HG02973 (cell line): ENCODE results near the gene PLVAP.
"Not testable (repeated sequence)": the region's sequence is repeated elsewhere in the genome, so short reads cannot be mapped to it uniquely, and the experiment has no call there.

Experiments used
- ATAC-seq: cut with Tn5 transposase; IDR thresholded peaks from one replicate; pipeline ENCODE4 v1.9.1; 2021; ENCODE audit warnings: moderate library complexity; ENCODE audit not compliant: unreplicated experiment

PLVAP gene

GRCh38 chr19:17402982-17403855 is 26.1 kb upstream of the PLVAP start:
- no peak for ATAC-seq

- ATAC-seq: no peak
These were observed 24.5 kb upstream of the PLVAP start for GRCh38 chr19:17401628-17402027.

GRCh38 chr19:17398902-17399527 is 21.9 kb upstream of the PLVAP start:
- no peak for ATAC-seq

GRCh38 chr19:17394891-17395415 is 17.8 kb upstream of the PLVAP start:
- no peak for ATAC-seq

GRCh38 chr19:17393914-17394313 is 16.8 kb upstream of the PLVAP start, which contains the start of gene CCDC194:
Gene CCDC194 (minus strand): TSS chr19:17394196. CDS start chr19:17394158, 38 bp downstream.
- no peak for ATAC-seq

GRCh38 chr19:17393002-17393401 is 15.9 kb upstream of the PLVAP start:
- no peak for ATAC-seq

- ATAC-seq: no peak
These were observed 14.4 kb upstream of the PLVAP start for GRCh38 chr19:17391371-17392151.

GRCh38 chr19:17390665-17391370 is 13.7 kb upstream of the PLVAP start:
- peak; percentile 83 for ATAC-seq

GRCh38 chr19:17389957-17390664 is 13.0 kb upstream of the PLVAP start:
- no peak for ATAC-seq

- ATAC-seq: no peak
These were observed 12.1 kb upstream of the PLVAP start for GRCh38 chr19:17389288-17389687.

GRCh38 chr19:17385878-17386611 is 8.9 kb upstream of the PLVAP start:
- no peak for ATAC-seq

GRCh38 chr19:17380426-17381138 is 3.4 kb upstream of the PLVAP start:
- ATAC-seq: no peak

GRCh38 chr19:17379221-17379631 is 2.1 kb upstream of the PLVAP start:
- ATAC-seq: no peak

- no peak for ATAC-seq
These were observed 1.1 kb upstream of the PLVAP start for GRCh38 chr19:17378271-17378670.

- ATAC-seq: peak; percentile 80
These were observed 7.0 kb downstream of the PLVAP start for GRCh38 chr19:17370026-17370587.

GRCh38 chr19:17365361-17365760 is 11.8 kb downstream of the PLVAP start:
- no peak for ATAC-seq

GRCh38 chr19:17363852-17364605 is 13.1 kb downstream of the PLVAP start:
- not testable (repeated sequence) for ATAC-seq
